Measurements from ENCODE around the gene HIPK2. TPM values are rescaled to one million over a fixed set of nuclear protein-coding genes. Genes with fewer than 3 reads are reported as not detected.

The HIPK2 gene
- total and polyA plus RNA-seq, 10 of the 15 experiments (the other 5 are each of a cell fraction or from before 2014, with no cell fraction given), result 1.7 to 39.0 (median 9.4) TPM

DNA sequence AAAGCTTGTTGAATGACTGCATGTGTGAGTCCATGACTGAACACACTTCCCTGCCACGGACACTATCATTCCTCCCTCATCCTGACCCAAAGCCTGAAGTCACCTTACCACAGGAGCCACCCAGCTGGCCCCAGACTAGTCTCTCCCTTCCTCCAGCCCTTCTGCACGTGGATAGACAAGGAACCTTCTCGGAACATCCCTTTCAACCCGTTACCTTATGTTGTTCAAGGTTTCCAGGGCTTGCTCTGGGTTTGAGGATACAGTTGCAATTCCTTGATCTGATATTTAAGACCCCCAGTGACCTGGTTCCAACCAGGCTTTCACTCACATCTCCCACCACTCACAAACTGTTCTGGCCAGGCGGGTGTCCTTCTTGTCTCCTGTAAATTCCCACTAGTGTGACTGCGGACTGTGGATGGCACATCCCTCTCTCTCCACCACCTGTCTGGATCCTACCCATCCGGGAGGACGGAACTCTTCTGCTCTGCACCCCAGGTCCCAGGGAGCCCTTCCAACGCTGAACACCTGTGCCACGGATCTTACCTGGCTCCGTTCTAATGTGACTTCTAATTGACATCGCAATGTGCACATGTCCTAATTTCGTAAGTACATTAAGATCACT, 62.5 kb downstream of the HIPK2 start:
- peaks cover 13 to 25% of the 10 kb centered on the region in 2 experiments; a peak in 3 of 4 replicates for H3K36me3 ChIP-seq (ENCODE audit: control insufficient read depth in 2 of 2, insufficient read depth in 2 of 2, low read length in 1 of 2)
- H3K9ac ChIP-seq (ENCODE audit: control insufficient read depth, insufficient read depth, low read length), result no peak overlapping the region
- ATAC-seq (no peak), DNase-seq (ENCODE audit: low read depth, low spot score) (no peak), FAIRE-seq (no peak)
- ChIA-PET SMC1A (ENCODE audit: uncharacterized antibody, unreplicated experiment) (no interaction called here), CTCF (no interaction called here), POLR2A (interaction anchor here (0.5 kb wide), 1 partner anchor 15 kb away, joined by 5 read pairs; no protein-coding TSS in a partner anchor), RAD21 (ENCODE audit: unreplicated experiment) (no interaction called here)
- BruUV-seq (replicated peaks), result no TSS peak
- TF ChIP-seq ASH2L (IDR thresholded peaks at IDR 0.05; ENCODE audit: borderline replicate concordance, low read depth), result no peak
- no peak for TF ChIP-seq SPI1 (IDR thresholded peaks at IDR 0.05; ENCODE audit: borderline replicate concordance, insufficient read depth, low read depth, low read length)
- TF ChIP-seq CREB1 (IDR thresholded peaks at IDR 0.05; ENCODE audit: low read depth), result no peak
- TF ChIP-seq, protein P1, sequence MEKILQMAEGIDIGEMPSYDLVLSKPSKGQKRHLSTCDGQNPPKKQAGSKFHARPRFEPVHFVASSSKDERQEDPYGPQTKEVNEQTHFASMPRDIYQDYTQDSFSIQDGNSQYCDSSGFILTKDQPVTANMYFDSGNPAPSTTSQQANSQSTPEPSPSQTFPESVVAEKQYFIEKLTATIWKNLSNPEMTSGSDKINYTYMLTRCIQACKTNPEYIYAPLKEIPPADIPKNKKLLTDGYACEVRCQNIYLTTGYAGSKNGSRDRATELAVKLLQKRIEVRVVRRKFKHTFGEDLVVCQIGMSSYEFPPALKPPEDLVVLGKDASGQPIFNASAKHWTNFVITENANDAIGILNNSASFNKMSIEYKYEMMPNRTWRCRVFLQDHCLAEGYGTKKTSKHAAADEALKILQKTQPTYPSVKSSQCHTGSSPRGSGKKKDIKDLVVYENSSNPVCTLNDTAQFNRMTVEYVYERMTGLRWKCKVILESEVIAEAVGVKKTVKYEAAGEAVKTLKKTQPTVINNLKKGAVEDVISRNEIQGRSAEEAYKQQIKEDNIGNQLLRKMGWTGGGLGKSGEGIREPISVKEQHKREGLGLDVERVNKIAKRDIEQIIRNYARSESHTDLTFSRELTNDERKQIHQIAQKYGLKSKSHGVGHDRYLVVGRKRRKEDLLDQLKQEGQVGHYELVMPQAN (conservative IDR thresholded peaks at IDR 0.05), result no peak
- TF ChIP-seq, protein P2, sequence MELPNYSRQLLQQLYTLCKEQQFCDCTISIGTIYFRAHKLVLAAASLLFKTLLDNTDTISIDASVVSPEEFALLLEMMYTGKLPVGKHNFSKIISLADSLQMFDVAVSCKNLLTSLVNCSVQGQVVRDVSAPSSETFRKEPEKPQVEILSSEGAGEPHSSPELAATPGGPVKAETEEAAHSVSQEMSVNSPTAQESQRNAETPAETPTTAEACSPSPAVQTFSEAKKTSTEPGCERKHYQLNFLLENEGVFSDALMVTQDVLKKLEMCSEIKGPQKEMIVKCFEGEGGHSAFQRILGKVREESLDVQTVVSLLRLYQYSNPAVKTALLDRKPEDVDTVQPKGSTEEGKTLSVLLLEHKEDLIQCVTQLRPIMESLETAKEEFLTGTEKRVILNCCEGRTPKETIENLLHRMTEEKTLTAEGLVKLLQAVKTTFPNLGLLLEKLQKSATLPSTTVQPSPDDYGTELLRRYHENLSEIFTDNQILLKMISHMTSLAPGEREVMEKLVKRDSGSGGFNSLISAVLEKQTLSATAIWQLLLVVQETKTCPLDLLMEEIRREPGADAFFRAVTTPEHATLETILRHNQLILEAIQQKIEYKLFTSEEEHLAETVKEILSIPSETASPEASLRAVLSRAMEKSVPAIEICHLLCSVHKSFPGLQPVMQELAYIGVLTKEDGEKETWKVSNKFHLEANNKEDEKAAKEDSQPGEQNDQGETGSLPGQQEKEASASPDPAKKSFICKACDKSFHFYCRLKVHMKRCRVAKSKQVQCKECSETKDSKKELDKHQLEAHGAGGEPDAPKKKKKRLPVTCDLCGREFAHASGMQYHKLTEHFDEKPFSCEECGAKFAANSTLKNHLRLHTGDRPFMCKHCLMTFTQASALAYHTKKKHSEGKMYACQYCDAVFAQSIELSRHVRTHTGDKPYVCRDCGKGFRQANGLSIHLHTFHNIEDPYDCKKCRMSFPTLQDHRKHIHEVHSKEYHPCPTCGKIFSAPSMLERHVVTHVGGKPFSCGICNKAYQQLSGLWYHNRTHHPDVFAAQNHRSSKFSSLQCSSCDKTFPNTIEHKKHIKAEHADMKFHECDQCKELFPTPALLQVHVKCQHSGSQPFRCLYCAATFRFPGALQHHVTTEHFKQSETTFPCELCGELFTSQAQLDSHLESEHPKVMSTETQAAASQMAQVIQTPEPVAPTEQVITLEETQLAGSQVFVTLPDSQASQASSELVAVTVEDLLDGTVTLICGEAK (IDR thresholded peaks at IDR 0.05; ENCODE audit: borderline replicate concordance), result no peak
- TF ChIP-seq LARP7 (IDR thresholded peaks at IDR 0.05), result no peak
- no peak for TF ChIP-seq CEBPB (IDR thresholded peaks at IDR 0.05; ENCODE audit: borderline replicate concordance in 1 of 2, low read depth in 2 of 2, low read length in 2 of 2)
- TF ChIP-seq SUPT20H (IDR thresholded peaks at IDR 0.05; ENCODE audit: borderline replicate concordance, control insufficient read depth, low read depth, low read length), result no peak
- H3K9me3 ChIP-seq (replicated peaks; ENCODE audit: control insufficient read depth, insufficient read depth, low read length), result no peaks in the 10 kb centered on the region; the same call in 2 of the 3 replicates
- intact Hi-C loops (cut with micrococcal nuclease; ENCODE audit: unreplicated experiment), result no loop called here
- no peak overlapping the region for H3K4me2 ChIP-seq (ENCODE audit: control insufficient read depth, insufficient read depth)
- in situ Hi-C loops (cut with MboI), result no loop called here
- H3K4me1 ChIP-seq (ENCODE audit: control insufficient read depth, insufficient read depth, low read length), result peaks cover 14% of the 10 kb centered on the region
- peaks cover 8% of the 10 kb centered on the region for H3K79me2 ChIP-seq (ENCODE audit: control insufficient read depth, insufficient read depth, low read length)
- WGBS (ENCODE audit: insufficient coverage, insufficient replicate concordance, low lambda C conversion rate, missing lambda C conversion rate), result 93% methylated on average over 13 of the region's 13 CpGs
- no peak overlapping the region for H3K4me3 ChIP-seq
- H3K27me3 ChIP-seq (replicated peaks in 1 of 2; ENCODE audit: control insufficient read depth in 2 of 2, insufficient read depth in 2 of 2, low read length in 1 of 2), result no peaks in the 10 kb centered on the region
- H2AFZ ChIP-seq (ENCODE audit: control insufficient read depth, low read depth, low read length), result no peak overlapping the region
- H4K20me1 ChIP-seq (ENCODE audit: control insufficient read depth, insufficient read depth), result no peaks in the 10 kb centered on the region
- peak overlapping the region; percentile 78; the same call in 1 of the 2 replicates for H3K27ac ChIP-seq (ENCODE audit: control insufficient read depth, insufficient read depth)

Measured in GM12878 (cell line).